Measurements from ENCODE around the gene CAPN1.

The CAPN1 gene

DNA sequence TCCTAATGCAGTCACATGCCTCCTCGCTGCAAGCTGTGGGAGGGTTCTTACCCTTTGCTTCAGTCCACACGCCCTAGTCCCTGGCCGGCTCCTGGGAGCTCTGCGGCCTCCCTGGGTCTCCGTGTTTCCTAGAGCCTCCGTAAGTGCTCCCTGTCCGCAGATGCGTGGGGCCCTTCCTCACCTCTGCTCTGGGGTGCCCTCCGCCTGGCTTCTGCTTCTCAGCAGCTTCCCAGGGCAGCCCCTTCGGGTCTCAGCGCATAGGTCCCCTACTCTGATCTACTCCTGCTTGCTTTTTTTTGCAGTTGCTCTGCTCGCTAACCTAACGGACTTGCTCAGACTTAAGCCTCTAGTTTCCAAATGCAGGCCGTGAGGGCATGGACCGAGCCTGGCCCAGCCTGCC is 22.4 kb downstream of the CAPN1 start:
- no peak for DNase-seq

DNA sequence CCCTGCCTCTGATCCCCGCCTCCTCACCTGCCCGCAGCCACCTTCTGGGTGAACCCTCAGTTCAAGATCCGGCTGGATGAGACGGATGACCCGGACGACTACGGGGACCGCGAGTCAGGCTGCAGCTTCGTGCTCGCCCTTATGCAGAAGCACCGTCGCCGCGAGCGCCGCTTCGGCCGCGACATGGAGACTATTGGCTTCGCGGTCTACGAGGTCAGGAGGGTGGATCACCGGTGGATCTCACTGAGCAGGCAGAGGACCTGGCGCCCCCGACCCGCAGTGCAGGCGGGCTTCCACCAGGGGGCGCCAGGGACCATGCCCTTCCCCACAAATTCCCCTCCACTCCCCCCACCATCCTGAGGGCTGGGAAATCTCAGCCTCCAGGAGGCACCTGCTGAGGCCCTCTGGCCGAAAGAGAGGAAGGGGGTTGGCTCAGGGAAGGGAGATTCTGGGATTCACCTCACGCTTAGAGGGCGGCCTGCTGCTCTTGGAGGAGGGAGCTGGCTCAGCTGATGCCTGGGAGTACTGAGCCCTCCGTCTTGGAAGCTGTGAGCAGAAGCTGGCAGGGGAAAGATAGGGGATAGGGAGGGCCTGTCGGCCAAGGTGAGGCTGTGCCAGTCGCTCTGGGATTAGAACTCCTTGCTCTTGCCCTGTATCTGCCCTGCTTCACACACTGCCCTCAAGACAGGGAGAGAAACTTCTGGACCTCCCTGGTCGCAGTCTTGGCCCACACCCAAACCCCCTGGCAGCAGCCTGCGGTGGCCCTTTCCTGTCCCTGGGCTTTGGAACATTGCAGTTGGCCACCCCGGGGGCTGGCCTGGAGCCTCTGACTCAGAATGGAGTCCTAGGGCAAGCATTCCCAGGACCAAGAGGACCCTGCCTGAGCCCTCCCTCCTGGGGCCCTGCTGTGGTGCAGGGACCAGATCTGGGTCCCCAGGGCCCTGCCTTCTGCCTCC is 23.2 kb downstream of the CAPN1 start:
- DNase-seq = no peak

DNA sequence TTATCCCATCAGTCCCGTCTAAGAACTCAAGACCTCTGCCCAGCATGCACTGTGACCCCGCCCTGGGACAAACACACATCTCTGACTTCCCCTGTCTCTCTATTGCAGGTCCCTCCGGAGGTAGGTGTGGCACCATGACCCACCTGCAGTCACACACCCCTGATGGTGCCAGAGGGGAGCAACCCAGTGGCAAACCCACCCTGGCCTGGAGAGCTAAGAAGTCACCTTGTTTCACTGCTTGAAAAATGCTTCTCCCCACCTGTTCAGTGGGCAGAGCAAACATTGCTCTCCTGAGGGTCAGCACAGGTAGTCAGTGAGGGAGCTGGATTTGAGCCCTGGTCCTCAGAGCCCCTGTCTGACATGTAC is 23.9 kb downstream of the CAPN1 start:
- no peak for DNase-seq

DNA sequence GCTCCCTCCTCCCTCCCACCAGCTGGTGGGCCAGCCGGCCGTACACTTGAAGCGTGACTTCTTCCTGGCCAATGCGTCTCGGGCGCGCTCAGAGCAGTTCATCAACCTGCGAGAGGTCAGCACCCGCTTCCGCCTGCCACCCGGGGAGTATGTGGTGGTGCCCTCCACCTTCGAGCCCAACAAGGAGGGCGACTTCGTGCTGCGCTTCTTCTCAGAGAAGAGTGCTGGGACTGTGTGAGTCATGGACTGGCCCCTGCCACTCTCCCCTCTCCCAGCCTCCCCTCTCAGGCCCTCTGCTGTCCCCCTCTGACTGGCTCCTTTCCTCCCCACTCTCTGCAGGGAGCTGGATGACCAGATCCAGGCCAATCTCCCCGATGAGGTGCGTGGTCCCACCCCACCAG is 24.7 kb downstream of the CAPN1 start:
- DNase-seq = no peak

DNA sequence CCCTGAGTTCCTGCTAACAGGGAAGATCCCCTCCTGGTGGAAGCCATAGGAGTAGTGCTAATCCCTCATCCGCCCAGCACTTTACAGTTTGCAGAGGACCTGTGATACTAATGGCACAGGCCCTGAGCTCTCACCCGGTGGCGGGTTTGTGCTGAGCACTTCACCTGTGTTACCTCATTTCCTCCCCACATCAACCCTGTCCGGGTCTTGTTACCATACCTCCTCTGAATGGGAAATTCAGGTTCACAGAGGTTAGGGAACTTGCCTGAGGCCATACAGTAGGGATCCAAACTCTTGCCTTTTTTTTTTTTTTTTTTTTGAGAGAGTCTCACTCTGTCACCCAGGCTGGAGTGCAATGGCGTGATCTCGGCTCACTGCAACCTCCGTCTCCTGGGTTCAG is 25.2 kb downstream of the CAPN1 start:
- no peak for DNase-seq

DNA sequence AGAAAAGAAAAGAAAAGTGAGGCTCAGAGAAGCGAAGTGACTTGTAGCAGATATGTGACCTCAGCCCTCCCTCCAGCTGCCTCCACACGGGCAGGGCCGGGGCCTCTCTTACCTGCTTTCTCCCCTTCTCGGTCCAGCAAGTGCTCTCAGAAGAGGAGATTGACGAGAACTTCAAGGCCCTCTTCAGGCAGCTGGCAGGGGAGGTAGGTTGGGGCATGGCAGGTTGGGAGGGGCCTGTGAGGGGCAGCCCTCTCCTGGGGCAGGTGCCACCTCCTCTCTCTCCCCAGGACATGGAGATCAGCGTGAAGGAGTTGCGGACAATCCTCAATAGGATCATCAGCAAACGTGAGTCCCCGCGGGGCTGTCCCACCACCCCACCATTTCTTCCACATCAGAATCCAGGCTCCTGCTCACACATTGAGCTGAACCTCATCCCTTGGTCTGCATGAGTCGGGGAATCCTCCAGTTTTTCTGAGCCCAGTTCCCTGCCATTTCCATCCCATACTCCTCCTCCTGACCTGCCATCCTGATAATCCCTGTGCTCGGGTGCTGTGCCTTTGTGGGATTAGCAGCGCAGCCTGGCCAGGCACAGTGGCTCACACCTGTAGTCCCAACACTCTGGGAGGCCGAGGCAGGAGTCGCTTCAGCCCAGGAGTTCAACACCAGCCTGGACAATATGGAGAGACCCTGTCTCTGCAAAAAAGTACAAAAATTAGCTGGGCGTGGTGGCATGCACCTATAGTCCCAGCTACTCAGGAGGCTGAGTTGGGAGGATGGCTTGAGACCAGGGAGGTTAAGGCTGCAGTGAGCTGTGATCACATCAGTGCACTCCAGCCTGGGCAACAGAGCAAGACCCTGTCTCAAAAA is 26.4 kb downstream of the CAPN1 start:
- DNase-seq = no peak

DNA sequence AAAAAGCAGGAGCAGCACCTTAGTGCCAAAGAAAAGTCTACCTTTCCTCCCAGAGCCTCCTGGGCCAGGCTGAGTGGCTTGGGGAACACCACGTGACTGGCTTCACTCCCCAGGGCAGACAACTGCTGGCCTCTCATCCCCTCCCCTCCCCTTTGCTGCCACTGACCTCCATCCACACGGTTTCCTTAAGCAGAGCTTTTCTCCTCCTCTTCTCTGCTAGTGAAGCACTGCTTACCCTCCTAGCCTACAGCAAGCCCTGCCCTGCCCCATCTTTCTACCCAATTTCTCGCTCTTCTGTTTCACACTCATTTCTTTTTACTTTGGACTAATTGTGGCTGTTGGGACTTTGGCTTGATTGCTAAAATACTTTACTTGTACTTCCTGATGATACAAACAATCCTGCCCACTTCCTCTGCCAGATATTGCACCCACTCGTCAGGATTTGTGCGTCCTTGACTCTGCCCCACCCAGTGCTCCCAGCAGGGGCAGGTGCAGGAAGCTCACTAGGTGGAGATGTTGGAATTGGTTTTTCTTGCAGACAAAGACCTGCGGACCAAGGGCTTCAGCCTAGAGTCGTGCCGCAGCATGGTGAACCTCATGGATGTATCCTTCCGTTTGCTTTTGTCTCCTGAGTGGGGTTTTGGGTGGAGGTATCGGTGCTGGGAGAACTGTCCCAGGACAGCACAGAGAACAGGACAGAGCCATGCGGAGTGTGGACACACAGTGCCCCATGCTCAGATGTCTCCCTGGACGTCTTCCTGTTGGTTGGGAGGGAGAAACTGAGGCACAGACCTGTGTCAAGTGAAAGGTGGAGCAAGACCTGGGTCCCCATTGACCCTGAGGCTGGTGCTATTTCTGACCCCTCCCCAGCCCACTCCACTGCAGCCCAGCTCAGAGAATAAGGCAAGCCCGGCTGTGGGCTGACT is 27.3 kb downstream of the CAPN1 start:
- no peak for DNase-seq

DNA sequence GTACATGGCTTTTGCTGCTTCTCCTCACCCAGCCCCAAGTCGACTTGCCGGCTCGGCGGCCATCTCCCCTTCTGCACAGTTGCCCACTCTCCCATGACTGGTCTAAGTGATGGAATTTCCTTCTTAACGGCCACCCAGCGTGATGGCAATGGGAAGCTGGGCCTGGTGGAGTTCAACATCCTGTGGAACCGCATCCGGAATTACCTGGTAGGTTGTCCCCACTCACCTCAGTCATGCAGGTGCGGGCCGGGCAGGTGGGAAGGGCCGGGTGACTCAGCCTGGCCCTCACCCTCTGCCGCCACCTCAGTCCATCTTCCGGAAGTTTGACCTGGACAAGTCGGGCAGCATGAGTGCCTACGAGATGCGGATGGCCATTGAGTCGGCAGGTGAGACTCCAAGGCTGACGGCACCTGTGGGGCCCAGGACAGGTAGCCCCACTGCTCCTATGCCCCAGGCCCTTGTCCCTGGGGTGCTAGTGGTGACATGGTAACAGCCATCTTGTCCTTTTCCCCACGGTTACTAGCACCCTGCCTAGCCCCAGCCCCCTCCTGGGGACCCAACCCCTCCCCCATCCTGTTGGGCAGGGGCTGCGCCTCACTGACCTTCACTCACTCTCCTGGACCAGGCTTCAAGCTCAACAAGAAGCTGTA is 28.1 kb downstream of the CAPN1 start:
- no peak for DNase-seq

DNA sequence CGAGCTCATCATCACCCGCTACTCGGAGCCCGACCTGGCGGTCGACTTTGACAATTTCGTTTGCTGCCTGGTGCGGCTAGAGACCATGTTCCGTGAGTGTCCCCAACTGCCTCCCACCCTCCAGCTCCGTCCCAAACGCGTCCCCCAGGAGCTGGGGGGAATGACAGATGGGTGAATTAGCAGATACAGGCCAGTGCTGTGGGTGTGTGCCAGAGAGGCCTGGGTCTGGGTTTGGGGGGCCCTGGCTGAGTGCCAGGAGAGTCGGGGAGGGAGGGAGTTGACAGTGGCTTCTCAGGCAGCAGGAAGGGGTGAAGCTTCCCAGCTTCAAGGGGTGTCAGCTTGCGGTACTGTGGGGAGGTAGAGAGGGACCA is 28.6 kb downstream of the CAPN1 start:
- DNase-seq = no peak

DNA sequence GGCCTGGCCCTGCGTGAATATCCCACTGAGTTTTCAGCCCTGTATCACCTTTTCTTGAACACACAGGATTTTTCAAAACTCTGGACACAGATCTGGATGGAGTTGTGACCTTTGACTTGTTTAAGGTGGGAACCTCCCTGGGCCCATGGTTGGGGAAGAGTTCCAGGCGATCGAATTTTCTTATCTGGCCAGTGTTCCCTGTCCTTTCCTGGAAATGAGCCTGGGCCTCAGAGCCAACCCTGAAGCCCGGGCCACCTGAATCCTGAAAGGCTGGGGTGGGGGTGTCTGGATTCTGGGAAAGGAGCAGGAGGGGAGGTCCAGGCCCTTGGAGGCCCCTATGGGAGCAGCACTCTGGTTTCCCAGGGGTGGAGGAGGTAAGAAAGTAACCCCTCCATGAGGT is 29.0 kb downstream of the CAPN1 start:
- DNase-seq = no peak

DNA sequence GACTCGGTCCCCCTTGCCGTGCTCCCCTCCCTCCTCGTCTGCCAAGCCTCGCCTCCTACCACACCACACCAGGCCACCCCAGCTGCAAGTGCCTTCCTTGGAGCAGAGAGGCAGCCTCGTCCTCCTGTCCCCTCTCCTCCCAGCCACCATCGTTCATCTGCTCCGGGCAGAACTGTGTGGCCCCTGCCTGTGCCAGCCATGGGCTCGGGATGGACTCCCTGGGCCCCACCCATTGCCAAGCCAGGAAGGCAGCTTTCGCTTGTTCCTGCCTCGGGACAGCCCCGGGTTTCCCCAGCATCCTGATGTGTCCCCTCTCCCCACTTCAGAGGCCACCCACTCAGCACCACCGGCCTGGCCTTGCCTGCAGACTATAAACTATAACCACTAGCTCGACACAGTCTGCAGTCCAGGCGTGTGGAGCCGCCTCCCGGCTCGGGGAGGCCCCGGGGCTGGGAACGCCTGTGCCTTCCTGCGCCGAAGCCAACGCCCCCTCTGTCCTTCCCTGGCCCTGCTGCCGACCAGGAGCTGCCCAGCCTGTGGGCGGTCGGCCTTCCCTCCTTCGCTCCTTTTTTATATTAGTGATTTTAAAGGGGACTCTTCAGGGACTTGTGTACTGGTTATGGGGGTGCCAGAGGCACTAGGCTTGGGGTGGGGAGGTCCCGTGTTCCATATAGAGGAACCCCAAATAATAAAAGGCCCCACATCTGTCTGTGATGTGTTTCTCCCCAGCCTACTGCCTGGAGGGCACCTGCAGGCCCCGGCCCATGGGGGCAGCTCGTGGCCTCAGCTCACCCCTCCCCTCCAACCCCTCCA is 29.8 kb downstream of the CAPN1 start:
- no peak for DNase-seq

DNA sequence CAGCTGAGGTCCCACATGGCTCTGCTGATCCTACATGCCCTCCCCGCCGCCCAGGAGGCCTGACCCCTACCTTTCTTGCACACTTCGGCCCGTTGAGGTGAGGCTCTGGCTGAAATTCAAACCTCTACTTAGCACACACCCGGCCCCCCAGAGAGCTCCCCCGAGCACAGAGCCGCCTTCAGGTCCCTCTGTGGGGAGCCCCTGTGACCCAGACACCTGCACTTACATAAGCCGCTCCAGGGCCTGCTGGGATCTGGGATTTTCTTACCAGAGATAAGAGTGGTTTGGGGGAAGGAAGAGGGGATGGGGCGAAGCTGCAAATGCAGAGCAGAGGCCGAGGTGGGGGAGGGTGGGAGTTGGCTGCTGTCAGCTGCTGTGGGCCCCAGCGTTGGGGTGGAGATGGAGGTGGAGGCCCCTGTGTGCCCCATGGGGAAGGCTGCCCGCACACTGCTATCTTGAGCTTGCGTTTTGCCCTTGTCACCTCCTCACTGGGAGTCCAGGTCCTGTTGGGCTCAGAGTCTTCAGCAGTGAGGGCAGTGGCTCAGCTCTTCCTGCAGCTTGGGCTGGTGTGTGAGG is 30.6 kb downstream of the CAPN1 start:
- no peak for DNase-seq

DNA sequence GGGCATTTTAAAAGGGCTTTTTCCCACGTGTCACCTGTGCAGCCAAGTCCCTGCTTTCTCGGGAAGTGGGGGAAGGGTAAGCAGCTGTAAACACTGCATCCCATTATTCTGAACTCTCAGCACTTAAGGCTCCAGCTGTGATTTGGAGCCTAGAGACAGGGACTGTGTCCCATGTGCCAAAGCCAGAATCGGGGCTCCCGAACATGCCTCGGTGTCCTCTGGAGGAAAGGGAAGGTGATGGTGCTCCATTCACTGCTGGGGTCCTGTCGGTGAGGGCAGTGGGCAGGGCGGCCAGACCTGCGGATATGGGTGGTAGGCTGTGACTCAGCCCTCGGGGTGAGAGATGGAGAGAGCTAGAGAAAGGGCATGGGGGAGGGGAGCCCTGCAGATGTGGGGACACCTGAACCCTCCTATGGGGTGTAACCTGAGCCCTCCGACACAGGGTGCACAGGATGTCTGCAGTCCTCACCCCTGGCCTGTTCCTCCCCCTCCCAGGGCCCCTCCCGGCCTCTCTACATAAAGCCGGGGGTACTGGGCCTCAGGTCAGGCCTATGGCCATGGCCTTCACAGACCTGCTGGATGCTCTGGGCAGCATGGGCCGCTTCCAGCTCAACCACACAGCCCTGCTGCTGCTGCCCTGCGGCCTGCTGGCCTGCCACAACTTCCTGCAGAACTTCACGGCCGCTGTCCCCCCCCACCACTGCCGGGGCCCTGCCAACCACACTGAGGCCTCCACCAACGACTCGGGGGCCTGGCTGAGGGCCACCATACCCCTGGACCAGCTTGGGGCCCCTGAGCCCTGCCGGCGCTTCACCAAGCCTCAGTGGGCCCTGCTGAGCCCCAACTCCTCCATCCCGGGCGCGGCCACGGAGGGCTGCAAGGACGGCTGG is 31.8 kb downstream of the CAPN1 start:
- no peak for DNase-seq

DNA sequence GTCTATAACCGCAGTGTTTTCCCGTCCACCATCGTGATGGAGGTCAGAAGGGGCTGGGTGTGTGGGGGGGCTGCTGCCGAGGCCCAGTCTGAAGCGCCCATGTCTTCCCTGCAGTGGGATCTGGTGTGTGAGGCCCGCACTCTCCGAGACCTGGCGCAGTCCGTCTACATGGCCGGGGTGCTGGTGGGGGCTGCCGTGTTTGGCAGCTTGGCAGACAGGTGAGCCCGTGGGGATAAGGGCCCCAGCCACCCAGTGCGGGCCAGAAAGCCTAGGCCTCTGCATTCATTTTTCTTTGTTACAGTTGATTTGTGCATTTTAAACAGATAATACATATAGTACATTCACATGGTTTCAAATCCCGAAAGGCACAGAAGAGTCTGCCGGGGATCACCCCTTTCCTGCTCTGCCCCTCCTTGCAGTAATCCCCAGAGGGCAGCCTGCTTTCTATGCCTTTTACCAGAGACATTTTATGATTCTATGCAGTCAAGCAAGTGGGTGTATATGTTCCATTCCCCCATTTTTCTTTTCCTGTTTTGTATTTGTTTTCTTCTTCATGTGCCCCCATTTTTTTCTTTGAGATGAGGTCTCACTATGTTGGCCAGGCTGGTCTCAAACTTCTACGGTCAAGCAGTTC is 32.6 kb downstream of the CAPN1 start:
- no peak for DNase-seq

DNA sequence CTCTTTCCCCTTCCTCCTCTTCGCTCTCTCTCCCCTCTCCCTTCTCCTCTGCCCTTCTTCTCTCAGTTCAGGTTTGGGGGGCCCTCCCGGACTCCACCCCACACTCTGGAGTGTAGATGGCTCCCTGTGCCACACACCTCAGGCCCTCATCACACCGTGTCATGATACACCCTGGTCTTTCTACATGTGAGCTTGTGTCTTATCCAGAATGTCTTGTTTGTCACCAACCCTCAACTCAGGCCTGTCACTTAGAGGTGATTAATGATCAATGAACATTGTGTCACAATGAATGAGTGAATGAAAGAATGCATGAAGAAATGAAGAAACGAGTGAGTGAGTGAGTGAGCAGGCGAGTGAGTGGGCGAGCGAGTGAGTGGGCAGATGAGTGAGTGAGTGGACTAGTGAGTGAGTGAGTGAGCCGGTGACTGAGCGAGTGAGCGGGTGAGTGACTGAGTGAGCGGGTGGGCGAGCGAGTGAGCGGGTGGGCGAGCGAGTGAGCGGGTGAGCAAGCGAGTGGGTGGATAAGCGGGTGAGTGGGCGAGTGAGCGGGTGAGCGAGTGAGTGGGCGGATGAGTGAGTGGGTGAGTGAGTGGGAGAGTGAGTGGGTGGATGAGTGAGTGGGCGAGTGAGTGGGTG is 33.8 kb downstream of the CAPN1 start:
- no peak for DNase-seq

DNA sequence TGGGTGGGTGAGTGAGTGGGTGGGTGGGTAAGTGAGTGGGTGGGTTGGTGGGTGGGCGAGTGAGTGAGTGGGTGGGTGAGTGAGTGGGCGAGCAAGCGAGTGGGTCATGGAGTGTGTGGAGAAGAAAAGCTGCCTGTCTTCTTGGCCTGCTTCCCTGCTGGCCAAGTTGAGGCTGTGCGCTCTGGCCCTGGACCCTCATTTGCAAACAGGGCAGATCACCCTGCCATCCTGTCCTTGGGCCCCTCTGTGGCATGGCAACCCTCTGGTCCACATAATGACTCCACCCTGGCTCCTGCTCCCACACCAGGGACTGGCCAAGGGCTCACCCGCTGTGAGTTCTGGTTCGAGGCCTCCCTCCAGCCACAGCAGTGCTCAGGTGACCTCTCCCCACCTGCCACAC is 35.1 kb downstream of the CAPN1 start:
- no peak for DNase-seq

DNA sequence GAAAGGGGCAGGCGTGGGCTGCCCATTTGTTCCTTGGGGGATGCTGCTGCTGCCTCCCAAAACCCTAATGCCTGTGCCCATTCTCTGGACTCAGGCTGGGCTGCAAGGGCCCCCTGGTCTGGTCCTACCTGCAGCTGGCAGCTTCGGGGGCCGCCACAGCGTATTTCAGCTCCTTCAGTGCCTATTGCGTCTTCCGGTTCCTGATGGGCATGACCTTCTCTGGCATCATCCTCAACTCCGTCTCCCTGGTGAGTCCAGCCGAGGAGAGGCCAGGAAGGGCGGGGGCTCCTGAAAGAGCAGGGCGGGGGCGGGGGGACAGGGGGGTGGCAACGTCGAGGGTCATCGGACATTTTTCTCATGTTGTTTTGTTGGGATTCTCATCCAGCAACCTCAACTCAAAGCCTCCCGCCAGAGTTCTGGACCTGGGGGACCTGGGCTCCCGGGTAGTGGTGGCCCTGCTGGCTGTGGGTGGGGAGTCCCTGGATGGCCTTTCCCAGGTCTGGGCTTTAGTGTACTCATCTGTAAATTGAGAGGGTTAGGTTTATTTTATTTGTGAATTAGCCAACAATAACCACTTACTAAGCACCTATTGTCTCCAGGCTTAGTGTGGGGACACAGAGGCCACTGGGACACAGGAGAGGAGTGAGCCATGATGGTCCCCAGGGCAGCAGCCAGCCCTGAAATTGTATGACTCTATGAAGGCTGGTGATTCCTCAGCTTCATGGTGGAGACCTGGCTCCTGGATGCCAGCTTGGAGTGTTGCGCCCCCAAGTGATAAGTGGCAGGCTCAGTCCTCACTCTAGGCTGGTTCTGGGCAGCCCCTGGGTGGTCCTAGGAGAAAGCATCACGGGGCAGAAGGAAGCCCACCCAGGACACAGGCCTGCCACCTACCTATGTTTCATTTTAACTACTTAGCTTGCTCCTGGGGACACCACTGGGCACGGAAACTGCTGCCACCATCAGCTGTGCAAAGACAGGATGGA is 36.0 kb downstream of the CAPN1 start:
- DNase-seq = no peak

DNA sequence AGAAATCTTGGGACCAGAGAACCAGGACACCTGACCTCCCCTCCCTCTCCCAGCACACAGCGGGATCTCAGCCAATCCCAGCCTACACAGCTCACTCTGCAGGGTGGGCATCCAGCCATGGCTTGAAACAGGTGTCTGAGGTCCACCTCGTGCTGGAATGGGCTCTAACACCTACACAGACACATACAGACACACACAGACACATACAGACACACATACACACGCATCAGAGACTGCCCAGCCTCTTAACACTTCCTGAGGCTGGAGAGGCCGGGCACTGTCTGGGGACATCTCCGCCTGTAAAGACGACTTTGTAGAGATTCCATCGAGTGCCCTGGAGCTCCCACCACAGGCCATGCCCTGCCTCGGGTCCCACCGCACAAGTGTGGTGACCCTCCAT is 36.7 kb downstream of the CAPN1 start:
- DNase-seq = no peak
